ENCODE results near the gene NADSYN1. TPM values are rescaled to one million over a fixed set of nuclear protein-coding genes. Genes with fewer than 3 reads are reported as not detected.

The NADSYN1 gene
- total RNA-seq, 6 experiments from 2014 or later = 39.3 to 48.0 (median 46.7) TPM

DNA sequence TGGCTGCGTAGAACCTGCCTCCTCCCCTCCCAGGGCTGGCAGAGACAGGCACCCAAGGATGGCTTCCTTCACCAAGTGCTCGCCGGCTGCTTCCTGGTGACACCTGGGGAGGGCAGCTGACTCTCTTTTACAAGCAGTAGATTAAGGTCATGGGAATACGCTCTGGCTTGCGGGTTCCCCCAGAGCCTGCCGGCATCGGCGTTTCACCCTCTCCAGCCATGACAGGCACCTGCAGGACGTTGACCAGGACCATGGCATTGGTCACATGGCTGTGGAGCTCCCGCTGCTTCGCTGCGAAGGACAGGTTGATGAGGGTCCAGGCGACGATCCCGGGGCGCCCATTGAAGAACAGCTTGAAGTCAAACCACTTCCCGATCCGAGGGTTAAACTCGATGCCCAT, 14.4 kb upstream of the NADSYN1 start:
- H3K27me3 Mint-ChIP-seq (ENCODE audit: insufficient read depth) = 0 out of 2 replicates have a peak, but pooled peaks cover 2% of the 10 kb centered on the region
- no peak overlapping the region for H3K27ac Mint-ChIP-seq
- TF ChIP-seq, protein P1, sequence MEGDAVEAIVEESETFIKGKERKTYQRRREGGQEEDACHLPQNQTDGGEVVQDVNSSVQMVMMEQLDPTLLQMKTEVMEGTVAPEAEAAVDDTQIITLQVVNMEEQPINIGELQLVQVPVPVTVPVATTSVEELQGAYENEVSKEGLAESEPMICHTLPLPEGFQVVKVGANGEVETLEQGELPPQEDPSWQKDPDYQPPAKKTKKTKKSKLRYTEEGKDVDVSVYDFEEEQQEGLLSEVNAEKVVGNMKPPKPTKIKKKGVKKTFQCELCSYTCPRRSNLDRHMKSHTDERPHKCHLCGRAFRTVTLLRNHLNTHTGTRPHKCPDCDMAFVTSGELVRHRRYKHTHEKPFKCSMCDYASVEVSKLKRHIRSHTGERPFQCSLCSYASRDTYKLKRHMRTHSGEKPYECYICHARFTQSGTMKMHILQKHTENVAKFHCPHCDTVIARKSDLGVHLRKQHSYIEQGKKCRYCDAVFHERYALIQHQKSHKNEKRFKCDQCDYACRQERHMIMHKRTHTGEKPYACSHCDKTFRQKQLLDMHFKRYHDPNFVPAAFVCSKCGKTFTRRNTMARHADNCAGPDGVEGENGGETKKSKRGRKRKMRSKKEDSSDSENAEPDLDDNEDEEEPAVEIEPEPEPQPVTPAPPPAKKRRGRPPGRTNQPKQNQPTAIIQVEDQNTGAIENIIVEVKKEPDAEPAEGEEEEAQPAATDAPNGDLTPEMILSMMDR (IDR thresholded peaks at IDR 0.05) = no peak
- no peak for DNase-seq
- peaks cover 9% of the 10 kb centered on the region; the same call in 1 of the 2 replicates for H3K36me3 Mint-ChIP-seq (ENCODE audit: low read depth)
- no peaks in the 10 kb centered on the region for H3K9me3 Mint-ChIP-seq
- H3K4me1 Mint-ChIP-seq (ENCODE audit: low read depth) = no peaks in the 10 kb centered on the region
- no peak overlapping the region for H3K4me3 Mint-ChIP-seq

GRCh38 chr11:71440021-71440755, 12.8 kb upstream of the NADSYN1 start:
- TF ChIP-seq, protein P1 (IDR thresholded peaks at IDR 0.05) = no peak
- no peak overlapping the region for H3K4me3 Mint-ChIP-seq
- H3K36me3 Mint-ChIP-seq (ENCODE audit: low read depth) = peaks cover 9% of the 10 kb centered on the region
- no peaks in the 10 kb centered on the region for H3K4me1 Mint-ChIP-seq (ENCODE audit: low read depth)
- 0 out of 2 replicates have a peak, but pooled peaks cover 2% of the 10 kb centered on the region for H3K27me3 Mint-ChIP-seq (ENCODE audit: insufficient read depth)
- no peaks in the 10 kb centered on the region for H3K9me3 Mint-ChIP-seq
- DNase-seq = no peak
- H3K27ac Mint-ChIP-seq = no peak overlapping the region

- no peaks in the 10 kb centered on the region for H3K4me1 Mint-ChIP-seq (ENCODE audit: low read depth)
- no peak for DNase-seq
Measured at GRCh38 chr11:71441251-71441650, 11.8 kb upstream of the NADSYN1 start.

GRCh38 chr11:71442123-71442522, 10.9 kb upstream of the NADSYN1 start:
- TF ChIP-seq, protein P1 (IDR thresholded peaks at IDR 0.05) = no peak
- Mint-ChIP-seq H3K4me1 (ENCODE audit: low read depth) (peaks cover 4% of the 10 kb centered on the region), H3K27me3 (ENCODE audit: insufficient read depth) (0 out of 2 replicates have a peak, but pooled peaks cover 2% of the 10 kb centered on the region), H3K9me3 (peaks cover 4% of the 10 kb centered on the region), H3K4me3 (no peak overlapping the region), H3K36me3 (ENCODE audit: low read depth) (peaks cover 29% of the 10 kb centered on the region), H3K27ac (no peak overlapping the region)
- DNase-seq = no peak

More at GRCh38 chr11:71441251-71441650, 11.8 kb upstream of the NADSYN1 start:
- no peak overlapping the region for H3K4me3 Mint-ChIP-seq
- peaks cover 4% of the 10 kb centered on the region for H3K9me3 Mint-ChIP-seq
- peaks cover 20% of the 10 kb centered on the region for H3K36me3 Mint-ChIP-seq (ENCODE audit: low read depth)
- no peak overlapping the region for H3K27ac Mint-ChIP-seq
- TF ChIP-seq, protein P1 (IDR thresholded peaks at IDR 0.05) = no peak
- 0 out of 2 replicates have a peak, but pooled peaks cover 2% of the 10 kb centered on the region for H3K27me3 Mint-ChIP-seq (ENCODE audit: insufficient read depth)

DNA sequence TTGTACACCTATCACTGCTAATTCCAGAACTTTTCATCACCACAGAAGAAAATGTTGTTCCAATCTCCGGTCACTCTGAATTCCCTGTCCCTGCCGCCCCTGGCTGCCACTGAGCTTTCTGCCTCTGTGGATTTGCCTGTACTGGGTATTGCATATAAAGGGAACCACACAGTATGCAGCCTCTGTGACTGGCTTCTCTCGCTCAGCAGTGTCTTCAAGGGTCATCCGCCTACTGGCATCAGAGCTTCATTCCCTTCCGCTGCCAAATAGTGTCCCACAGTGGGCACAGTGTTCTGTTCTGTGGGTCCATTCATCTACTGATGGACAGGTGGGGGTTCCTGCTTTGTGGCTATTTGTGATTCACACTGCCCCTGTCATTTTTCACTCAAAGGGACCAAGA, 10.1 kb upstream of the NADSYN1 start:
- Mint-ChIP-seq H3K4me3 (no peak overlapping the region), H3K27me3 (ENCODE audit: insufficient read depth) (0 out of 2 replicates have a peak, but pooled peaks cover 2% of the 10 kb centered on the region)

More for the DNA sequence above, 10.1 kb upstream of the NADSYN1 start:
- Mint-ChIP-seq H3K27ac (no peak overlapping the region), H3K4me1 (ENCODE audit: low read depth) (peaks cover 11% of the 10 kb centered on the region), H3K36me3 (ENCODE audit: low read depth) (peaks cover 29% of the 10 kb centered on the region), H3K9me3 (peaks cover 4% of the 10 kb centered on the region)
- no peak for DNase-seq
- TF ChIP-seq, protein P1 (IDR thresholded peaks at IDR 0.05) = no peak
